Caco-2 (cell line): ENCODE data around the gene ADGRG7. TPM values are rescaled to one million over a fixed set of nuclear protein-coding genes. Genes with fewer than 3 reads are reported as not detected.

Experiments used
- BruUV-seq: library from RNA; stranded (reverse); fragments of 400-500 nt; replicated peaks from 2 replicates; lab custom pipeline; 2021; lab: Mats Ljungman, UMichigan
- CTCF ChIA-PET: fragments of 300-600 bp; sonication (Branson Sonifier 250); formaldehyde crosslinking; loops from one replicate; lab custom pipeline; 2022; ENCODE audit warnings: antibody characterized with exemption; lab: Charles Lee
- POLR2A ChIA-PET: fragments of 300-600 bp; sonication (Branson Sonifier 250); formaldehyde crosslinking; loops from one replicate; lab custom pipeline; 2022; ENCODE audit warnings: antibody characterized with exemption; lab: Charles Lee
- DNase-seq, 2 experiments: peaks; one replicate each; pipeline versions ENCODE4 v3.0.0 to v3.0.0-alpha.2; 2020 to 2022
- H3K27me3 ChIP-seq: replicated peaks from 2 replicates; pipeline ENCODE4 v1.6.0; 2011; ENCODE audit warnings: low read length; ENCODE audit not compliant: control insufficient read depth, insufficient read depth
- H3K36me3 ChIP-seq: 2 replicates; pipeline ENCODE4 v1.5.1; 2011; ENCODE audit warnings: low read length; ENCODE audit not compliant: control insufficient read depth, insufficient read depth
- H3K4me1 ChIP-seq: fragments of 250-450 bp; sonication (Bioruptor Pico); 2 replicates; pipeline ENCODE4 v1.5.1; 2020; ENCODE audit warnings: mild to moderate bottlenecking
- H3K4me3 ChIP-seq: 2 replicates; pipeline ENCODE4 v1.5.1; 2011; ENCODE audit warnings: low read depth, mild to moderate bottlenecking, control low read depth, low read length
- H3K9me3 ChIP-seq: fragments of 250-450 bp; sonication (Bioruptor Pico); 2 replicates; pipeline ENCODE4 v1.5.1; 2020; ENCODE audit warnings: mild to moderate bottlenecking, moderate library complexity
- H3K27ac Mint-ChIP-seq: one replicate; pipeline ENCODE4 v1.8.0; 2022; ENCODE audit warnings: mixed read lengths; ENCODE audit not compliant: unreplicated experiment
- H3K27me3 Mint-ChIP-seq: one replicate; pipeline ENCODE4 v1.8.0; 2022; ENCODE audit warnings: mixed read lengths; ENCODE audit not compliant: insufficient read depth, unreplicated experiment
- H3K36me3 Mint-ChIP-seq: one replicate; pipeline ENCODE4 v1.8.0; 2022; ENCODE audit warnings: mild to moderate bottlenecking, mixed read lengths; ENCODE audit not compliant: insufficient read depth, unreplicated experiment
- H3K4me1 Mint-ChIP-seq: one replicate; pipeline ENCODE4 v1.8.0; 2022; ENCODE audit warnings: low read depth, mixed read lengths; ENCODE audit not compliant: unreplicated experiment
- H3K4me3 Mint-ChIP-seq: one replicate; pipeline ENCODE4 v1.8.0; 2022; ENCODE audit warnings: mild to moderate bottlenecking, moderate library complexity, mixed read lengths; ENCODE audit not compliant: unreplicated experiment
- H3K9me3 Mint-ChIP-seq: one replicate; pipeline ENCODE4 v1.8.0; 2022; ENCODE audit warnings: mixed read lengths; ENCODE audit not compliant: unreplicated experiment
- intact Hi-C: fragments of 100-400 bp; cut with micrococcal nuclease; formaldehyde crosslinking; loops from one replicate; pipeline ENCODE4 v1.10.0; 2022; ENCODE audit not compliant: unreplicated experiment
- total RNA-seq: library from RNA; stranded (reverse); gene quantifications from 2 replicates; pipeline ENCODE4 v1.2.3, GENCODE V29; 2022
- TF ChIP-seq, protein P1 (sequence below), 2 experiments: fragments of 200-600 bp in 1 of 2; IDR thresholded peaks; 1 replicate in 1 of 2; 2 replicates in 1 of 2; pipeline versions ENCODE4 v1.5.1 to v1.8.0; 2011 to 2022; ENCODE audit warnings: antibody characterized with exemption in 1 of 2, control low read depth in 1 of 2, inconsistent platforms in 1 of 2, low read depth in 1 of 2, low read length in 1 of 2, mild to moderate bottlenecking in 1 of 2, moderate library complexity in 1 of 2; ENCODE audit not compliant: insufficient read depth in 1 of 2, severe bottlenecking in 1 of 2, unreplicated experiment in 1 of 2

The ADGRG7 gene
- total RNA-seq, 1 experiment from 2014 or later: 4.2 TPM

- Mint-ChIP-seq H3K36me3 (peaks cover 11% of the 10 kb centered on the region), H3K4me3 (no peak overlapping the region), H3K9me3 (no peaks in the 10 kb centered on the region), H3K27me3 (no peaks in the 10 kb centered on the region), H3K27ac (no peak overlapping the region), H3K4me1 (peaks cover 44% of the 10 kb centered on the region)
- no peak overlapping the region for H3K4me3 ChIP-seq
- ChIA-PET CTCF (interaction anchor here (0.8 kb wide), 1 partner anchor 142 kb away, joined by 6 read pairs; no protein-coding TSS in a partner anchor), POLR2A (no interaction called here)
- H3K9me3 ChIP-seq: no peaks in the 10 kb centered on the region
- intact Hi-C loops: no loop called here
- peaks cover 34% of the 10 kb centered on the region for H3K4me1 ChIP-seq
- BruUV-seq: no TSS peak
- H3K27me3 ChIP-seq: no peaks in the 10 kb centered on the region
- H3K36me3 ChIP-seq: no peaks in the 10 kb centered on the region
- DNase-seq: no peak
- TF ChIP-seq, protein P1, sequence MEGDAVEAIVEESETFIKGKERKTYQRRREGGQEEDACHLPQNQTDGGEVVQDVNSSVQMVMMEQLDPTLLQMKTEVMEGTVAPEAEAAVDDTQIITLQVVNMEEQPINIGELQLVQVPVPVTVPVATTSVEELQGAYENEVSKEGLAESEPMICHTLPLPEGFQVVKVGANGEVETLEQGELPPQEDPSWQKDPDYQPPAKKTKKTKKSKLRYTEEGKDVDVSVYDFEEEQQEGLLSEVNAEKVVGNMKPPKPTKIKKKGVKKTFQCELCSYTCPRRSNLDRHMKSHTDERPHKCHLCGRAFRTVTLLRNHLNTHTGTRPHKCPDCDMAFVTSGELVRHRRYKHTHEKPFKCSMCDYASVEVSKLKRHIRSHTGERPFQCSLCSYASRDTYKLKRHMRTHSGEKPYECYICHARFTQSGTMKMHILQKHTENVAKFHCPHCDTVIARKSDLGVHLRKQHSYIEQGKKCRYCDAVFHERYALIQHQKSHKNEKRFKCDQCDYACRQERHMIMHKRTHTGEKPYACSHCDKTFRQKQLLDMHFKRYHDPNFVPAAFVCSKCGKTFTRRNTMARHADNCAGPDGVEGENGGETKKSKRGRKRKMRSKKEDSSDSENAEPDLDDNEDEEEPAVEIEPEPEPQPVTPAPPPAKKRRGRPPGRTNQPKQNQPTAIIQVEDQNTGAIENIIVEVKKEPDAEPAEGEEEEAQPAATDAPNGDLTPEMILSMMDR (IDR thresholded peaks at IDR 0.05; ENCODE audit: insufficient read depth in 1 of 2, low read depth in 1 of 2, low read length in 1 of 2, severe bottlenecking in 1 of 2, unreplicated experiment in 1 of 2): no peak
Observed at GRCh38 chr3:100605358-100605757, 4.0 kb upstream of the ADGRG7 start.

GRCh38 chr3:100606894-100607512 lies 2.4 kb upstream of the ADGRG7 start:
- DNase-seq: no peak
- Mint-ChIP-seq H3K4me3 (no peak overlapping the region), H3K27me3 (no peaks in the 10 kb centered on the region), H3K4me1 (peaks cover 33% of the 10 kb centered on the region), H3K27ac (no peak overlapping the region), H3K36me3 (peaks cover 4% of the 10 kb centered on the region), H3K9me3 (no peaks in the 10 kb centered on the region)
- ChIA-PET CTCF (no interaction called here), POLR2A (no interaction called here)
- no peaks in the 10 kb centered on the region for H3K9me3 ChIP-seq
- intact Hi-C loops: no loop called here
- H3K27me3 ChIP-seq: no peaks in the 10 kb centered on the region
- no peaks in the 10 kb centered on the region for H3K36me3 ChIP-seq
- no peak overlapping the region for H3K4me3 ChIP-seq
- H3K4me1 ChIP-seq: peaks cover 18% of the 10 kb centered on the region
- TF ChIP-seq, protein P1 (IDR thresholded peaks at IDR 0.05; ENCODE audit: insufficient read depth in 1 of 2, low read depth in 1 of 2, low read length in 1 of 2, severe bottlenecking in 1 of 2, unreplicated experiment in 1 of 2): no peak
- BruUV-seq: no TSS peak

GRCh38 chr3:100609963-100610362 lies 562 bp downstream of the ADGRG7 start:
- Histone ChIP-seq H3K27me3 (no peaks in the 10 kb centered on the region), H3K4me1 (no peaks in the 10 kb centered on the region), H3K36me3 (no peaks in the 10 kb centered on the region), H3K4me3 (peak overlapping the region; percentile 16; the same call in 1 of the 2 replicates), H3K9me3 (no peaks in the 10 kb centered on the region)
- POLR2A ChIA-PET: no interaction called here
- CTCF ChIA-PET: no interaction called here
- no peaks in the 10 kb centered on the region for H3K27me3 Mint-ChIP-seq
- intact Hi-C loops: no loop called here
- BruUV-seq: no TSS peak
- DNase-seq: no peak
- H3K4me3 Mint-ChIP-seq: no peak overlapping the region
- H3K36me3 Mint-ChIP-seq: no peaks in the 10 kb centered on the region
- no peak overlapping the region for H3K27ac Mint-ChIP-seq
- H3K9me3 Mint-ChIP-seq: no peaks in the 10 kb centered on the region
- TF ChIP-seq, protein P1 (IDR thresholded peaks at IDR 0.05; ENCODE audit: insufficient read depth in 1 of 2, low read depth in 1 of 2, low read length in 1 of 2, severe bottlenecking in 1 of 2, unreplicated experiment in 1 of 2): no peak
- peaks cover 26% of the 10 kb centered on the region for H3K4me1 Mint-ChIP-seq
